ENCODE measurements around the gene PIBF1. TPM values are rescaled to one million over a fixed set of nuclear protein-coding genes. Genes with fewer than 3 reads are reported as not detected.

The PIBF1 gene
- total and polyA plus RNA-seq, 2 donors (not counting 1 experiment from before 2014, with no cell fraction given) = 9.6 to 25.1 TPM

DNA sequence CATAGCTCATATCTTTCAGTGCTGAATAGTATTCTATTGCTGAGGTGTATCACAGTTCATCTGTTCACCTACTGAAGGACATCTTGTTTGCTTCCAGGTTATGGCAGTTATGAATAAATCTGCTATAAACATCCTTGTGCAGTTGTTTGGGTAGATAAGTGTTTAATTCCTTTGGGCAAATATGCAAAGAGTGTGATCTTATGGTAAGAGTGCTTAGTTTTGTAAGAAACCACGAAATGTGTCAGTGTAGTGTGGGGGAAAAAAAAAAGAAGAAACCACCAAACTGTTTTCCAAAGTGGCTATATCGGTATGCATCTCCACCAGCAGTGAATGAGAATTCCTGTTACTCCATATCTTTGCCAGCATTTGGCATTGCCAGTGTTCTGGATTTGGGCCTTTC is 93.3 kb downstream of the PIBF1 start:
- H2AFZ ChIP-seq (ENCODE audit: low read length) = no peak overlapping the region
- H3K4me1 ChIP-seq (ENCODE audit: control insufficient read depth, extremely low read depth, insufficient read depth, low read length) = no peaks in the 10 kb centered on the region
- no peaks in the 10 kb centered on the region for H3K36me3 ChIP-seq (ENCODE audit: control insufficient read depth, insufficient read depth, low read length)
- no peaks in the 10 kb centered on the region for H3K79me2 ChIP-seq (ENCODE audit: control insufficient read depth, insufficient read depth, low read length)
- peak in 1 of 2 donors; percentile 49 for DNase-seq (ENCODE audit: low read depth in 2 of 2)
- H3K4me3 ChIP-seq (replicated peaks in 1 of 4; ENCODE audit: control extremely low read depth in 1 of 4, insufficient read depth in 1 of 4, low read depth in 3 of 4, low read length in 4 of 4) = no peak overlapping the region
- H3K9me3 ChIP-seq (ENCODE audit: control insufficient read depth, insufficient read depth, low read depth, low read length) = no peaks in the 10 kb centered on the region
- no peak overlapping the region for H3K27ac ChIP-seq (ENCODE audit: insufficient read depth, low read length)
- no peak overlapping the region for H3K9ac ChIP-seq (ENCODE audit: insufficient read depth, low read length)
- no peak overlapping the region for H3K4me2 ChIP-seq (ENCODE audit: extremely low read depth, insufficient read depth, low read length)
- TF ChIP-seq, protein P1, sequence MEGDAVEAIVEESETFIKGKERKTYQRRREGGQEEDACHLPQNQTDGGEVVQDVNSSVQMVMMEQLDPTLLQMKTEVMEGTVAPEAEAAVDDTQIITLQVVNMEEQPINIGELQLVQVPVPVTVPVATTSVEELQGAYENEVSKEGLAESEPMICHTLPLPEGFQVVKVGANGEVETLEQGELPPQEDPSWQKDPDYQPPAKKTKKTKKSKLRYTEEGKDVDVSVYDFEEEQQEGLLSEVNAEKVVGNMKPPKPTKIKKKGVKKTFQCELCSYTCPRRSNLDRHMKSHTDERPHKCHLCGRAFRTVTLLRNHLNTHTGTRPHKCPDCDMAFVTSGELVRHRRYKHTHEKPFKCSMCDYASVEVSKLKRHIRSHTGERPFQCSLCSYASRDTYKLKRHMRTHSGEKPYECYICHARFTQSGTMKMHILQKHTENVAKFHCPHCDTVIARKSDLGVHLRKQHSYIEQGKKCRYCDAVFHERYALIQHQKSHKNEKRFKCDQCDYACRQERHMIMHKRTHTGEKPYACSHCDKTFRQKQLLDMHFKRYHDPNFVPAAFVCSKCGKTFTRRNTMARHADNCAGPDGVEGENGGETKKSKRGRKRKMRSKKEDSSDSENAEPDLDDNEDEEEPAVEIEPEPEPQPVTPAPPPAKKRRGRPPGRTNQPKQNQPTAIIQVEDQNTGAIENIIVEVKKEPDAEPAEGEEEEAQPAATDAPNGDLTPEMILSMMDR (conservative IDR thresholded peaks at IDR 0.05 in 1 of 2, IDR thresholded peaks at IDR 0.05 in 1 of 2; ENCODE audit: low read depth in 1 of 2, low read length in 2 of 2) = no peak
- TF ChIP-seq EZH2 (IDR thresholded peaks at IDR 0.05; ENCODE audit: low read length, missing control alignments) = no peak
- H3K27me3 ChIP-seq (ENCODE audit: control insufficient read depth, insufficient read depth, low read length) = no peaks in the 10 kb centered on the region
- H4K20me1 ChIP-seq (ENCODE audit: control insufficient read depth, extremely low read depth, insufficient read depth, low read length) = no peaks in the 10 kb centered on the region

DNA sequence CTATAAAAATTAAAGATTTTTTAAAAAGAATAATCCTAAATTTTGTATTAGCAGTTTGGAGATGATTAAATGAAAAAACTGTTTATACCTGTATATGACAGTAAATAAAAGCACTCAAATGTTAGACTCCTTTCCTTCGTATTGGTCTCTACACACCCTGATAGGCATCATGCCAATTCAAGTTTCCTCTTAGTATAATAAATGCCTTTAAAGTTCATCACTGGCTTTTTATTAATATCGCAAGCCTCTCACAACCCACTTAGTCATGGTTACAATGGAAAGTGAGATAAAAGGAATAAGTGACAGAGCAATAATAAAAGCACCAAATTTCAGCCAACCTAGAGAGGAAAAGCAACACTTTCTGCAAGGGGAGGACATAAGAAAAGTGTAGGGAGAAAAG is 102.2 kb downstream of the PIBF1 start:
- H3K4me3 ChIP-seq (replicated peaks in 1 of 4; ENCODE audit: control extremely low read depth in 1 of 4, insufficient read depth in 1 of 4, low read depth in 3 of 4, low read length in 4 of 4) = no peak overlapping the region
- no peaks in the 10 kb centered on the region for H3K9me3 ChIP-seq (ENCODE audit: control insufficient read depth, insufficient read depth, low read depth, low read length)
- no peaks in the 10 kb centered on the region for H4K20me1 ChIP-seq (ENCODE audit: control insufficient read depth, extremely low read depth, insufficient read depth, low read length)
- TF ChIP-seq EZH2 (IDR thresholded peaks at IDR 0.05; ENCODE audit: low read length, missing control alignments) = no peak
- TF ChIP-seq, protein P1 (conservative IDR thresholded peaks at IDR 0.05 in 1 of 2, IDR thresholded peaks at IDR 0.05 in 1 of 2; ENCODE audit: low read depth in 1 of 2, low read length in 2 of 2) = no peak
- no peak overlapping the region for H3K9ac ChIP-seq (ENCODE audit: insufficient read depth, low read length)
- no peaks in the 10 kb centered on the region for H3K27me3 ChIP-seq (ENCODE audit: control insufficient read depth, insufficient read depth, low read length)
- H3K79me2 ChIP-seq (ENCODE audit: control insufficient read depth, insufficient read depth, low read length) = no peaks in the 10 kb centered on the region
- H2AFZ ChIP-seq (ENCODE audit: low read length) = no peak overlapping the region
- no peaks in the 10 kb centered on the region for H3K36me3 ChIP-seq (ENCODE audit: control insufficient read depth, insufficient read depth, low read length)
- peak in 1 of 2 donors; percentile 6 for DNase-seq (ENCODE audit: low read depth in 2 of 2)
- no peak overlapping the region for H3K27ac ChIP-seq (ENCODE audit: insufficient read depth, low read length)
- no peak overlapping the region for H3K4me2 ChIP-seq (ENCODE audit: extremely low read depth, insufficient read depth, low read length)
- no peaks in the 10 kb centered on the region for H3K4me1 ChIP-seq (ENCODE audit: control insufficient read depth, extremely low read depth, insufficient read depth, low read length)

DNA sequence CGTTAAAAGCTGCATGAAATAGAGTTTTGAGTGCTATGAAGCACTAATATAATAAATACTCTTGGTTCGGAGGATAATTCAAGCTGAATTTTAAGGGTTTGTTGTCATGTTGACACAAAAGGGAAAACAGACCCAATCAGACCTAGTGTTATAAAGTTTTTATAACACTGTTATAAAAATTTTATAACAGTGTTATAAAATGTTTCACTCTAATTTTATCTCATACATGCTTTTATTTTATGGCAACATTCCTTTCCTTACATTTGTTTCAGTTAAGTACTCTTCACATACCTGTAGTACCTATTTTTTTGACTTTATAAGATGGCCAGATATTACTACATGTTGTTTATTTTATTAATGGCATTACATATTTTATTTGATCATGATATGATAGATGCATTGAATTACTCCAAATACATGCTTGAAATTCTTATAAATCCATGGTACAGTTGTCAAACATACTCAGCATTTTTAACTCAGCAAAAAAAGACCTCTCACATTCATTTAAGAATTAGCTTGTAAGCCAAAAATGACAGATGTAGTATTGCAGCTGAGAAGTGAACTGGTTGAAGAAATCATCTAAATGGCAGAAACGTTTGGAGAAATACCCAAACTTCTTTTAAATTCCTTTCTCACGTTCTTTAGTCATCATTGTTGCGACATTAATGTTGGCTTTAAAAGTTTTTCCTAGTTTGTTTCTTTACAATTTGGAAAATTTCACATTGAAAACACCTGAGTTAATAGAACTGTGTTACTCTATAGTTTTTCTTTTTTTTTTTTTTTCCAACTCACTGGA is 104.5 kb downstream of the PIBF1 start:
- H4K20me1 ChIP-seq (ENCODE audit: control insufficient read depth, extremely low read depth, insufficient read depth, low read length) = no peaks in the 10 kb centered on the region
- no peak overlapping the region for H3K9ac ChIP-seq (ENCODE audit: insufficient read depth, low read length)
- H3K4me1 ChIP-seq (ENCODE audit: control insufficient read depth, extremely low read depth, insufficient read depth, low read length) = no peaks in the 10 kb centered on the region
- H3K79me2 ChIP-seq (ENCODE audit: control insufficient read depth, insufficient read depth, low read length) = no peaks in the 10 kb centered on the region
- no peak overlapping the region for H2AFZ ChIP-seq (ENCODE audit: low read length)
- H3K36me3 ChIP-seq (ENCODE audit: control insufficient read depth, insufficient read depth, low read length) = no peaks in the 10 kb centered on the region
- TF ChIP-seq EZH2 (IDR thresholded peaks at IDR 0.05; ENCODE audit: low read length, missing control alignments) = no peak
- TF ChIP-seq, protein P1 (conservative IDR thresholded peaks at IDR 0.05 in 1 of 2, IDR thresholded peaks at IDR 0.05 in 1 of 2; ENCODE audit: low read depth in 1 of 2, low read length in 2 of 2) = no peak
- no peak overlapping the region for H3K27ac ChIP-seq (ENCODE audit: insufficient read depth, low read length)
- H3K27me3 ChIP-seq (ENCODE audit: control insufficient read depth, insufficient read depth, low read length) = no peaks in the 10 kb centered on the region
- no peak overlapping the region for H3K4me3 ChIP-seq (replicated peaks in 1 of 4; ENCODE audit: control extremely low read depth in 1 of 4, insufficient read depth in 1 of 4, low read depth in 3 of 4, low read length in 4 of 4)
- peak; percentile 27 to 53 for DNase-seq (ENCODE audit: low read depth in 2 of 2)
- no peaks in the 10 kb centered on the region for H3K9me3 ChIP-seq (ENCODE audit: control insufficient read depth, insufficient read depth, low read depth, low read length)
- no peak overlapping the region for H3K4me2 ChIP-seq (ENCODE audit: extremely low read depth, insufficient read depth, low read length)

All from fibroblast of lung (primary cell).